Measurements from ENCODE around the gene HAPSTR1. TPM values are rescaled to one million over a fixed set of nuclear protein-coding genes. Genes with fewer than 3 reads are reported as not detected.

HAPSTR1 gene
- total and polyA plus RNA-seq, 2 experiments from 2014 or later = 9.5 to 66.0 TPM

GRCh38 chr16:9124444-9124843 lies 33.0 kb downstream of the HAPSTR1 start:
- DNase-seq (ENCODE audit: low spot score) = no peak
- Mint-ChIP-seq H3K4me3 (no peak overlapping the region; the same call in 2 of the 3 replicates), H3K27ac (0 out of 2 replicates have a peak overlapping the region, but pooled peaks have one; percentile 51), H3K27me3 (ENCODE audit: insufficient read depth, low read depth, poor library complexity) (peaks cover 12% of the 10 kb centered on the region), H3K4me1 (peaks cover 39% of the 10 kb centered on the region), H3K36me3 (ENCODE audit: low read depth) (peaks cover 30% of the 10 kb centered on the region), H3K9me3 (no peaks in the 10 kb centered on the region)
- H3F3A ChIP-seq (replicated peaks; ENCODE audit: low read depth) = peaks cover 4% of the 10 kb centered on the region; the same call in 1 of the 2 replicates
- H3K27me3 ChIP-seq (ENCODE audit: insufficient read depth) = no peaks in the 10 kb centered on the region
- H3K9me2 ChIP-seq (ENCODE audit: insufficient read depth) = no peaks in the 10 kb centered on the region
- H3K4me1 ChIP-seq (ENCODE audit: insufficient read depth) = peaks cover 19% of the 10 kb centered on the region
- peak overlapping the region; percentile 76 for H3K27ac ChIP-seq (ENCODE audit: low read depth)
- no peaks in the 10 kb centered on the region for H3K36me3 ChIP-seq (ENCODE audit: insufficient read depth)
- TF ChIP-seq POLR2AphosphoS5 (IDR thresholded peaks at IDR 0.05; ENCODE audit: low read depth) (no peak), CTCF (conservative IDR thresholded peaks at IDR 0.05; ENCODE audit: low read depth in 2 of 2) (no peak), STAT1 (IDR thresholded peaks at IDR 0.05; ENCODE audit: unreplicated experiment) (no peak), JUNB (IDR thresholded peaks at IDR 0.05; ENCODE audit: unreplicated experiment) (no peak), EZH2phosphoT487 (IDR thresholded peaks at IDR 0.05; ENCODE audit: unreplicated experiment) (no peak), EZH2 (IDR thresholded peaks at IDR 0.05; ENCODE audit: low read depth, unreplicated experiment) (no peak), ZNF331 (CRISPR knock-in tag; IDR thresholded peaks at IDR 0.05; ENCODE audit: low read depth) (no peak), REST (IDR thresholded peaks at IDR 0.05; ENCODE audit: unreplicated experiment) (no peak), NANOG (IDR thresholded peaks at IDR 0.05; ENCODE audit: borderline replicate concordance) (no peak), CREB1 (CRISPR knock-in tag; IDR thresholded peaks at IDR 0.05; ENCODE audit: low read depth) (no peak), ETS1 (IDR thresholded peaks at IDR 0.05) (no peak), ZNF114 (CRISPR knock-in tag; IDR thresholded peaks at IDR 0.05) (no peak)
- TF ChIP-seq, protein P1, sequence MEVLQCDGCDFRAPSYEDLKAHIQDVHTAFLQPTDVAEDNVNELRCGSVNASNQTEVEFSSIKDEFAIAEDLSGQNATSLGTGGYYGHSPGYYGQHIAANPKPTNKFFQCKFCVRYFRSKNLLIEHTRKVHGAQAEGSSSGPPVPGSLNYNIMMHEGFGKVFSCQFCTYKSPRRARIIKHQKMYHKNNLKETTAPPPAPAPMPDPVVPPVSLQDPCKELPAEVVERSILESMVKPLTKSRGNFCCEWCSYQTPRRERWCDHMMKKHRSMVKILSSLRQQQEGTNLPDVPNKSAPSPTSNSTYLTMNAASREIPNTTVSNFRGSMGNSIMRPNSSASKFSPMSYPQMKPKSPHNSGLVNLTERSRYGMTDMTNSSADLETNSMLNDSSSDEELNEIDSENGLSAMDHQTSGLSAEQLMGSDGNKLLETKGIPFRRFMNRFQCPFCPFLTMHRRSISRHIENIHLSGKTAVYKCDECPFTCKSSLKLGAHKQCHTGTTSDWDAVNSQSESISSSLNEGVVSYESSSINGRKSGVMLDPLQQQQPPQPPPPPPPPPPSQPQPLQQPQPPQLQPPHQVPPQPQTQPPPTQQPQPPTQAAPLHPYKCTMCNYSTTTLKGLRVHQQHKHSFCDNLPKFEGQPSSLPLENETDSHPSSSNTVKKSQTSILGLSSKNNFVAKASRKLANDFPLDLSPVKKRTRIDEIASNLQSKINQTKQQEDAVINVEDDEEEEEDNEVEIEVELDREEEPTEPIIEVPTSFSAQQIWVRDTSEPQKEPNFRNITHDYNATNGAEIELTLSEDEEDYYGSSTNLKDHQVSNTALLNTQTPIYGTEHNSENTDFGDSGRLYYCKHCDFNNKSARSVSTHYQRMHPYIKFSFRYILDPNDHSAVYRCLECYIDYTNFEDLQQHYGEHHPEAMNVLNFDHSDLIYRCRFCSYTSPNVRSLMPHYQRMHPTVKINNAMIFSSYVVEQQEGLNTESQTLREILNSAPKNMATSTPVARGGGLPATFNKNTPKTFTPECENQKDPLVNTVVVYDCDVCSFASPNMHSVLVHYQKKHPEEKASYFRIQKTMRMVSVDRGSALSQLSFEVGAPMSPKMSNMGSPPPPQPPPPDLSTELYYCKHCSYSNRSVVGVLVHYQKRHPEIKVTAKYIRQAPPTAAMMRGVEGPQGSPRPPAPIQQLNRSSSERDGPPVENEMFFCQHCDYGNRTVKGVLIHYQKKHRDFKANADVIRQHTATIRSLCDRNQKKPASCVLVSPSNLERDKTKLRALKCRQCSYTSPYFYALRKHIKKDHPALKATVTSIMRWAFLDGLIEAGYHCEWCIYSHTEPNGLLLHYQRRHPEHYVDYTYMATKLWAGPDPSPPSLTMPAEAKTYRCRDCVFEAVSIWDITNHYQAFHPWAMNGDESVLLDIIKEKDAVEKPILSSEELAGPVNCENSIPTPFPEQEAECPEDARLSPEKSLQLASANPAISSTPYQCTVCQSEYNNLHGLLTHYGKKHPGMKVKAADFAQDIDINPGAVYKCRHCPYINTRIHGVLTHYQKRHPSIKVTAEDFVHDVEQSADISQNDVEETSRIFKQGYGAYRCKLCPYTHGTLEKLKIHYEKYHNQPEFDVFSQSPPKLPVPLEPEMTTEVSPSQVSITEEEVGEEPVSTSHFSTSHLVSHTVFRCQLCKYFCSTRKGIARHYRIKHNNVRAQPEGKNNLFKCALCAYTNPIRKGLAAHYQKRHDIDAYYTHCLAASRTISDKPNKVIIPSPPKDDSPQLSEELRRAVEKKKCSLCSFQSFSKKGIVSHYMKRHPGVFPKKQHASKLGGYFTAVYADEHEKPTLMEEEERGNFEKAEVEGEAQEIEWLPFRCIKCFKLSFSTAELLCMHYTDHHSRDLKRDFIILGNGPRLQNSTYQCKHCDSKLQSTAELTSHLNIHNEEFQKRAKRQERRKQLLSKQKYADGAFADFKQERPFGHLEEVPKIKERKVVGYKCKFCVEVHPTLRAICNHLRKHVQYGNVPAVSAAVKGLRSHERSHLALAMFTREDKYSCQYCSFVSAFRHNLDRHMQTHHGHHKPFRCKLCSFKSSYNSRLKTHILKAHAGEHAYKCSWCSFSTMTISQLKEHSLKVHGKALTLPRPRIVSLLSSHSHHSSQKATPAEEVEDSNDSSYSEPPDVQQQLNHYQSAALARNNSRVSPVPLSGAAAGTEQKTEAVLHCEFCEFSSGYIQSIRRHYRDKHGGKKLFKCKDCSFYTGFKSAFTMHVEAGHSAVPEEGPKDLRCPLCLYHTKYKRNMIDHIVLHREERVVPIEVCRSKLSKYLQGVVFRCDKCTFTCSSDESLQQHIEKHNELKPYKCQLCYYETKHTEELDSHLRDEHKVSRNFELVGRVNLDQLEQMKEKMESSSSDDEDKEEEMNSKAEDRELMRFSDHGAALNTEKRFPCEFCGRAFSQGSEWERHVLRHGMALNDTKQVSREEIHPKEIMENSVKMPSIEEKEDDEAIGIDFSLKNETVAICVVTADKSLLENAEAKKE (CRISPR knock-in tag; IDR thresholded peaks at IDR 0.05) = no peak
- H3K4me3 ChIP-seq = no peak overlapping the region
- no peak overlapping the region for H2AFZ ChIP-seq
- 0 out of 2 replicates have a peak overlapping the region, but pooled peaks have one; percentile 48 for H3K4me2 ChIP-seq
- peaks cover 68% of the 10 kb centered on the region for H3K79me2 ChIP-seq (replicated peaks; ENCODE audit: insufficient read depth)
- ATAC-seq = no peak
- H4K20me1 ChIP-seq (replicated peaks; ENCODE audit: insufficient read depth) = peaks cover 53% of the 10 kb centered on the region
